Activated naive CD8-positive, alpha-beta T cell treated with anti-CD3 and anti-CD28 coated beads, Interleukin-2, amount 50 U/mL, for 24 hours (primary cell): Measurements from ENCODE around the gene UST.
A peak's percentile ranks its signal among the peaks of the same experiment; 100 is the strongest.

Source experiments
- ATAC-seq: fragments of 150-1000 bp; cut with Tn5 transposase; one replicate; pipeline ENCODE4 v1.10.0; 2021
- DNase-seq: peaks from one replicate; pipeline ENCODE4 v3.0.0; 2021
- H3K27ac Mint-ChIP-seq: one replicate; pipeline ENCODE4 v1.8.0; 2021; ENCODE audit warnings: mild to moderate bottlenecking, mixed read lengths
- H3K27me3 Mint-ChIP-seq: one replicate; pipeline ENCODE4 v1.8.0; 2021; ENCODE audit warnings: mixed read lengths
- H3K36me3 Mint-ChIP-seq: one replicate; pipeline ENCODE4 v1.8.0; 2021; ENCODE audit warnings: low read depth, mixed read lengths
- H3K4me1 Mint-ChIP-seq: one replicate; pipeline ENCODE4 v1.8.0; 2021; ENCODE audit warnings: mixed read lengths
- H3K4me3 Mint-ChIP-seq: one replicate; pipeline ENCODE4 v1.8.0; 2021; ENCODE audit warnings: mild to moderate bottlenecking, moderate library complexity, mixed read lengths
- H3K9me3 Mint-ChIP-seq: one replicate; pipeline ENCODE4 v1.8.0; 2021; ENCODE audit warnings: mixed read lengths

The UST gene

GRCh38 chr6:148983101-148983761 is 236.4 kb downstream of the UST start:
- Mint-ChIP-seq H3K27me3 (no peaks in the 10 kb centered on the region), H3K36me3 (no peaks in the 10 kb centered on the region), H3K4me3 (no peak overlapping the region), H3K4me1 (no peaks in the 10 kb centered on the region), H3K27ac (no peak overlapping the region), H3K9me3 (no peaks in the 10 kb centered on the region)
- DNase-seq (no peak), ATAC-seq (no peak)

- no peaks in the 10 kb centered on the region for H3K27me3 Mint-ChIP-seq
- peaks cover 3% of the 10 kb centered on the region for H3K4me1 Mint-ChIP-seq
- no peak overlapping the region for H3K4me3 Mint-ChIP-seq
- H3K36me3 Mint-ChIP-seq: no peaks in the 10 kb centered on the region
- DNase-seq: no peak
- H3K27ac Mint-ChIP-seq: no peak overlapping the region
- ATAC-seq: no peak
- H3K9me3 Mint-ChIP-seq: no peaks in the 10 kb centered on the region
Measured at GRCh38 chr6:148983966-148984365, 237.1 kb downstream of the UST start.

GRCh38 chr6:148984531-148985056 is 237.8 kb downstream of the UST start:
- ATAC-seq (no peak), DNase-seq (no peak)
- Mint-ChIP-seq H3K4me1 (peaks cover 4% of the 10 kb centered on the region), H3K27ac (no peak overlapping the region), H3K27me3 (no peaks in the 10 kb centered on the region), H3K4me3 (no peak overlapping the region), H3K9me3 (no peaks in the 10 kb centered on the region), H3K36me3 (no peaks in the 10 kb centered on the region)

- H3K4me1 Mint-ChIP-seq: peaks cover 4% of the 10 kb centered on the region
- no peaks in the 10 kb centered on the region for H3K9me3 Mint-ChIP-seq
- H3K36me3 Mint-ChIP-seq: no peaks in the 10 kb centered on the region
- no peak overlapping the region for H3K4me3 Mint-ChIP-seq
- no peak for DNase-seq
- no peak for ATAC-seq
- H3K27ac Mint-ChIP-seq: no peak overlapping the region
- no peaks in the 10 kb centered on the region for H3K27me3 Mint-ChIP-seq
Measured at GRCh38 chr6:148985499-148985898, 238.7 kb downstream of the UST start.

GRCh38 chr6:148986608-148987007 is 239.8 kb downstream of the UST start:
- no peaks in the 10 kb centered on the region for H3K36me3 Mint-ChIP-seq
- no peaks in the 10 kb centered on the region for H3K27me3 Mint-ChIP-seq
- no peak overlapping the region for H3K4me3 Mint-ChIP-seq
- H3K27ac Mint-ChIP-seq: no peak overlapping the region
- H3K4me1 Mint-ChIP-seq: peaks cover 4% of the 10 kb centered on the region
- no peaks in the 10 kb centered on the region for H3K9me3 Mint-ChIP-seq
- ATAC-seq (no peak), DNase-seq (no peak)

GRCh38 chr6:148987982-148988381 is 241.2 kb downstream of the UST start:
- peaks cover 4% of the 10 kb centered on the region for H3K4me1 Mint-ChIP-seq
- H3K36me3 Mint-ChIP-seq: no peaks in the 10 kb centered on the region
- no peak overlapping the region for H3K27ac Mint-ChIP-seq
- DNase-seq: no peak
- no peaks in the 10 kb centered on the region for H3K27me3 Mint-ChIP-seq
- no peaks in the 10 kb centered on the region for H3K9me3 Mint-ChIP-seq
- ATAC-seq: no peak
- no peak overlapping the region for H3K4me3 Mint-ChIP-seq

- H3K4me3 Mint-ChIP-seq: no peak overlapping the region
- H3K9me3 Mint-ChIP-seq: no peaks in the 10 kb centered on the region
- peaks cover 4% of the 10 kb centered on the region for H3K4me1 Mint-ChIP-seq
- peaks cover under 1% of the 10 kb centered on the region for H3K36me3 Mint-ChIP-seq
- H3K27ac Mint-ChIP-seq: no peak overlapping the region
- ATAC-seq: no peak
- DNase-seq: no peak
- H3K27me3 Mint-ChIP-seq: no peaks in the 10 kb centered on the region
Measured at GRCh38 chr6:148989585-148989984, 242.8 kb downstream of the UST start.

- no peaks in the 10 kb centered on the region for H3K9me3 Mint-ChIP-seq
- peaks cover 4% of the 10 kb centered on the region for H3K4me1 Mint-ChIP-seq
- H3K27ac Mint-ChIP-seq: no peak overlapping the region
- ATAC-seq: no peak
- no peak for DNase-seq
- H3K36me3 Mint-ChIP-seq: peaks cover 2% of the 10 kb centered on the region
- no peak overlapping the region for H3K4me3 Mint-ChIP-seq
- H3K27me3 Mint-ChIP-seq: no peaks in the 10 kb centered on the region
Measured at GRCh38 chr6:148990403-148990802, 243.6 kb downstream of the UST start.

- no peak for DNase-seq
- H3K9me3 Mint-ChIP-seq: peaks cover 15% of the 10 kb centered on the region
- H3K4me1 Mint-ChIP-seq: peaks cover 12% of the 10 kb centered on the region
- no peak for ATAC-seq
- H3K36me3 Mint-ChIP-seq: peaks cover 16% of the 10 kb centered on the region
- no peak overlapping the region for H3K4me3 Mint-ChIP-seq
- H3K27me3 Mint-ChIP-seq: peaks cover 4% of the 10 kb centered on the region
- no peak overlapping the region for H3K27ac Mint-ChIP-seq
Measured at GRCh38 chr6:148996815-148997214, 250.0 kb downstream of the UST start.

GRCh38 chr6:148997865-148998264 is 251.0 kb downstream of the UST start:
- Mint-ChIP-seq H3K4me1 (peaks cover 12% of the 10 kb centered on the region), H3K9me3 (peaks cover 19% of the 10 kb centered on the region), H3K27me3 (peaks cover 4% of the 10 kb centered on the region), H3K36me3 (peaks cover 16% of the 10 kb centered on the region), H3K4me3 (no peak overlapping the region), H3K27ac (no peak overlapping the region)
- ATAC-seq: no peak
- no peak for DNase-seq

- no peak overlapping the region for H3K4me3 Mint-ChIP-seq
- ATAC-seq: no peak
- H3K36me3 Mint-ChIP-seq: peaks cover 16% of the 10 kb centered on the region
- peaks cover 12% of the 10 kb centered on the region for H3K4me1 Mint-ChIP-seq
- peaks cover 4% of the 10 kb centered on the region for H3K27me3 Mint-ChIP-seq
- no peak overlapping the region for H3K27ac Mint-ChIP-seq
- H3K9me3 Mint-ChIP-seq: peaks cover 19% of the 10 kb centered on the region
- no peak for DNase-seq
Measured at GRCh38 chr6:148998704-148999103, 251.9 kb downstream of the UST start.

- Mint-ChIP-seq H3K4me3 (no peak overlapping the region), H3K27me3 (peaks cover 4% of the 10 kb centered on the region), H3K27ac (no peak overlapping the region), H3K9me3 (peaks cover 19% of the 10 kb centered on the region), H3K36me3 (peaks cover 16% of the 10 kb centered on the region), H3K4me1 (peaks cover 12% of the 10 kb centered on the region)
- DNase-seq (no peak), ATAC-seq (no peak)
Measured at GRCh38 chr6:148999501-148999900, 252.7 kb downstream of the UST start.

GRCh38 chr6:148999929-149000468 is 253.2 kb downstream of the UST start:
- Mint-ChIP-seq H3K9me3 (peaks cover 19% of the 10 kb centered on the region), H3K4me1 (peaks cover 12% of the 10 kb centered on the region), H3K27me3 (peaks cover 4% of the 10 kb centered on the region), H3K36me3 (peaks cover 14% of the 10 kb centered on the region), H3K4me3 (no peak overlapping the region), H3K27ac (no peak overlapping the region)
- ATAC-seq (peak; percentile 24), DNase-seq (no peak)

GRCh38 chr6:149001422-149001821 is 254.6 kb downstream of the UST start:
- peaks cover 4% of the 10 kb centered on the region for H3K27me3 Mint-ChIP-seq
- peaks cover 19% of the 10 kb centered on the region for H3K9me3 Mint-ChIP-seq
- H3K36me3 Mint-ChIP-seq: peaks cover 14% of the 10 kb centered on the region
- no peak overlapping the region for H3K27ac Mint-ChIP-seq
- no peak overlapping the region for H3K4me3 Mint-ChIP-seq
- DNase-seq: no peak
- H3K4me1 Mint-ChIP-seq: peaks cover 12% of the 10 kb centered on the region
- ATAC-seq: no peak

GRCh38 chr6:149003560-149003959 is 256.7 kb downstream of the UST start:
- ATAC-seq: no peak
- DNase-seq: no peak
- peaks cover 9% of the 10 kb centered on the region for H3K4me1 Mint-ChIP-seq
- H3K9me3 Mint-ChIP-seq: peaks cover 19% of the 10 kb centered on the region
- H3K27me3 Mint-ChIP-seq: peaks cover 2% of the 10 kb centered on the region
- H3K36me3 Mint-ChIP-seq: peaks cover 14% of the 10 kb centered on the region
- H3K4me3 Mint-ChIP-seq: no peak overlapping the region
- no peak overlapping the region for H3K27ac Mint-ChIP-seq
